Stimulated activated CD4-positive, alpha-beta T cell treated with anti-CD3 and anti-CD28 coated beads, Interleukin-4, amount 100 ng/mL, for 48 hours (primary cell): Measurements from ENCODE around the gene MICAL2.

Experiments
- DNase-seq, 2 donors: peaks; one replicate each; pipeline ENCODE4 v3.0.0-alpha.2; 2020; ENCODE audit warnings: low read depth in 2 of 2

Gene MICAL2

DNA sequence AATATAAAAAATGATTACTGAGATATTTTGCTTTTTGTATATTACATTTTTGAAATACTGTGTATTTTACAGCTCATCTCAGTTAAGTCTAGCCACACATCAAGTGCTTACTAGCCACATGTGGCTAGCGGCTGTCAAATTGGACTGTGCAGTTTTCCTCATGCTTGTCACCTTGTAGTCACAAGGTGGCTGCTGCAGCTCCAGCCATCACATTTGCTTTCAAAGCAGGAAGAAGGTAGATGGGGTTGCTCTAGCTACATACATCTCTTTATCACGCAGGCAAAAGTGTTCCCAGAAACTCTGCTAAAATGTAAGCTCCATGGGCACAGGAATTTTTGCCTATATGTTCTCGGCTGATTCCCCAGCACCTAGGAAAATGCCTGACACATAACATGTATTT, 61.5 kb downstream of the MICAL2 start:
- DNase-seq, result no peak

DNA sequence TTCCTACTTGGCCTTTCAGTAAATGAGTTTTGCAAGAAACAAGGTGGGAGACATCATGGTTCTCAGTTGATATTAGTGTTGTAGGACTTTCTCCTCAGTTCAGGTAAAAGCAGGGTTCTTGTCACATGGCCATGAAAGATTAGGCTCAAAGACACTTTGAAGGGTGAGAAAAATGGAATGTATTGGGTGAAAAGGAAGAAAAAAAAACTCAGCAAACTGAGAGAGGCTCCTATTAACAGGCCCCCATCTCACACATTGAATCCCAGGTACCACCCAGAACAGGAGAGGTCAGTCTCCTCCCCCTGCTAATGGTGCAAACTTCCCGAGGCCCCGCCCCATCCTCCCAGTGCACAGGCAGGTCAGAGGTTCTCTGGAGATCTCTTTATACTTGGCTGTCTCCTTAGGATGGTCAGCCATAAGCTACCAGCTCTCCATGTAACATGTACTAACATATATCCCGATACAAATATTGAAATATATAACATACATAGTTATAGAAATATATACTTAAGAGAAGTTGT, 62.2 kb downstream of the MICAL2 start:
- DNase-seq, result no peak

DNA sequence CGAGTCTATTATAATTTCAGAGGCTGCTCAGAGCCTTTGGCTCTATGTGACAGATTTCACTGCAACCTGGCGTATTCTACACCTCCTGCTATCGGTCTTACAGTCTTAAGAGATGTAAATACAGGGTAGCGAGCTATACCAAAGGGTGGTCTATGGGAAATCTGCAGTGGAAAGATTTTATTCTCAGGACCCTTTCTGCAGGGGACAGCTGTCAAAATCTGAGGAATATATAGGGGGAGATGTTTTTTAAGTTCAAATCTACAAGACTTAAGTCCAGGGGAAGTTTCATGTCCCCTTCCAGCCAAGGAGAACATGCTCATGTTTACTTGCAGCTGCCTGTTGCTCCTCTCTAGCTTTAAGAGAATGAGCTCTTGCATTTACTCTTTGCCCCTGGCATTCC, 62.7 kb downstream of the MICAL2 start:
- DNase-seq, result no peak

DNA sequence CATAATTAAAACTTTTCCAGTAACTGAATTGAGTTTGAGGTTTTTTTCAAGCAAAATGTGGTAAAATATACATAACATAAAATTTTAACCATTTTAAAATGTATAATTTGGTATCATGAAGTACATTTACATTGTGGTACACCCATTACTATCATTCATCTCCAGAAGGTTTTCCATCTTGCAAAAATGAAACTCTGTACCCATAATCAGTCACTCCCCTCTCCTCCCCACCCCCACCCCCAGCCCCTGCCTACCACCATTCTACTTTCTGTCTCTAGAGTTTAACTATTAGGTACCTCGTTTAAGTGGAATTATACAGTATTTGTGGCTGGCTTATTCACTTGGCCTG, 63.7 kb downstream of the MICAL2 start:
- DNase-seq, result no peak

DNA sequence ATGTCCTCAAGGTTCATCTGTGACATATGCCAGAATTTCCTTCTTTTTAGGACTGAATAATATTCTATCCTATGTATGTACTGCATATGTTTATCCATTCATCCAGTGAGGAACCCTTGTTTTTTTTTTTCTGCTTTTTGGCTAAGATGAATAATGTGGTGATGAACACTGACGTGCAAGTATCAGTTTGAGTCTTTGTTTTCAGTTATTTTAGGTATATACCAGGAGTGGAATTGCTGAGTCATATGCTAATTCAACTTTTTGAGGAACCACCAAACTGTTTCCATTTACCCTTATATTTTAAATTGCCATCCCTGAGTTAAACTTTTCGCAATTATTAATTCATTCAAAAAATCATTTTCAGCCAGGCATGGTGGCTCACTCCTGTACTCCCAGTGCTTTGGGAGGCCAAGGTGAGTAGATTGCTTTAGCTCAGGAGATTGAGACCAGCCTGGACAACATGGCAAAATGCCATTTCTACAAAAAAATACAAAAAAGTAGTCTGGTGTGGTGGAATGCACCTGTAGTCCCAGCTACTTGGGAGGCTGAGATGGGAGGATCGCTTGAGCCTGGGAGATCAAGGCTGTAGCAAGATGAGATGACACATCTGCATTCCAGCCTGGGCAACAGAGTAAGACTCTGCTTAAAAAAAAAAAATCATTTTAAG, 64.2 kb downstream of the MICAL2 start:
- no peak for DNase-seq

DNA sequence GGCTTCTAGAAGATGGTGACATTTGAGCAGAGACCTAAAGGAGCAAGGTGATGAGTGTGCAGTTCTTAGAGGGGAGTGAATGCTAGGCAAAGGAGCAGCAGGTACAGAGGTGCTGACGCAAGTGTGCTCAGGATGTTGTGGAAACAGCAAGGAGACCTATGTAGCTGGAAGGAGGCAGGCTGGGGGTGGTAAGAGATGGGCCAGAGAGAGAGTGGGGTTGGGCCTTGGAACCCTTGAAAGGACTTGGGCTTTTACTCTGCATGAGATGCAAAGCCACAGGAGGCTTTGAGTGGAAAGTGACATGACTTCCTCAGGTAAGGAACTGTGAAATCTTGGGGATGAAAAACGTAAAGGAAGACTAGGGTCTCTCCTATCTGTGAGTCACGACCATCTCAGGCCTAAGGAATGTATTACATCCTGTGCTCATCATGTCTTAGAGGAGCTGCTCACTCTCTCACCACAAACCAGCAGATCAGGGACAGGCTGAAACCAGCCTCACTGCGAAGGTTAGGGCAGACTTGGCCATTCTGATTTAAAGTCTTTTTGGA, 65.4 kb downstream of the MICAL2 start:
- DNase-seq, result no peak

DNA sequence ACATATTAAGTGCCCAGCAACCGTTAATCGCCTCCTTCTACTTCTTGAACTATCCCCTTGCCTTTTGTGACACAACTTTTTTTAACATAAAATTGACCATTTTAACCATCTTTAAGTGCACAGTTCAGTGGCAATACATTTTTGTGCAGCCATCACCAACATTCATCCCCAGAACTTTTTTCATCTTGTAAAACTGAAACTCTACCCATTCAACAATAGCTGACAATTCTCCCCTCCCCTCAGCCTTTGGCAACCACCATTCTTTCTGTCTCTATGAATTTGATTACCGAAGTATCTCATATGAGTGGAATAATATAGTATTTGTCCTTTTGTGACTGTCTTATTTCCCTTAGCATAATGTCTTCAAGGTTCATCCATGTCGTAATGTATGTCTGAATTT, 66.0 kb downstream of the MICAL2 start:
- no peak for DNase-seq

DNA sequence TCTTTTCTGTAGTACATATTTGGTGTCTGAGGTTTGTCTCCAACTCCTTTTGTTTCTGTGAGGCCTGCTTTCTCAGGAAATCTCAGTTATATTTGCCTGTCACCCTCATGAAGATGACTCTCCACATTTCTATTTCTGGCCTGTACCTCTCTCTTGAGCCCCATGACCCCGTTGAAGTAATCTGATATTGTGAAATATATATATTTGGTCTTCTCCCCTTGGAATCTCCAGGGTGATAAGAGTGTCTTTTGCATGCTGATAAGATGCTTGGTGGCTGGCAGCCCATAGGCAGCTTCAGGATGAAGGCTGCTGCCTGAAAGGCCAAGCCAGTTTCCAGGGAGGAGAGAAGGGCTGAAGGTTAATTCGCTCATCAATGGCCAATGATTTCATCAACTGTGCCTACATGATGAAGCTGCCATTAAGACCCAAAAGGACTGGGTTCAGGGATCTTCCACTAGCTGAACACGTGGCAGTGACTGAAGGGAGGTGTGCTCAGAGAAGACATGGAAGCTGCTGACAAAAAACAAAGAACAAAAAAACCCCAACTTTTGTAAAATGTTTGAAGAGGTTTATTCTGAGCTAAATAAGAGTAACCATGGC, 67.4 kb downstream of the MICAL2 start:
- DNase-seq, result no peak

DNA sequence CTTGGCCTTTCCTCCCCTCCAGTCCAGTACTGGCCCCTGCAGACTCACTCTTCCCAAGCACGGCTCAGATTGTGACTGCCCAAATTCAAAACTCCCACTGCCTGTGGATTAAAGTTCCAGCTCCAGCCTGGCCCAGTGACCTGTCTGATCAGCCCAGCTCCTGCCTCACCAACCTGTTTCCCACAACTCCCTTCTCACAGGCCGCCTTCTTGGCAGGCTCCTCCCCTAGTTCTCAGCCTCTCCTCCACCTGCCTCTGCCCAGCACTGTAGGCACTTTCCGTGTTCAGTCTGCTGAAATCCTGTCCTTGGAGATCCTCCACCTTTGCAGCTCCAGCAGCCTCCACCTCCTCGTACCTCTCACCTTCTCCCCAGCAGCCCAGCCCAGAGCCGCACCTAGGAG, 68.6 kb downstream of the MICAL2 start:
- DNase-seq, result no peak

DNA sequence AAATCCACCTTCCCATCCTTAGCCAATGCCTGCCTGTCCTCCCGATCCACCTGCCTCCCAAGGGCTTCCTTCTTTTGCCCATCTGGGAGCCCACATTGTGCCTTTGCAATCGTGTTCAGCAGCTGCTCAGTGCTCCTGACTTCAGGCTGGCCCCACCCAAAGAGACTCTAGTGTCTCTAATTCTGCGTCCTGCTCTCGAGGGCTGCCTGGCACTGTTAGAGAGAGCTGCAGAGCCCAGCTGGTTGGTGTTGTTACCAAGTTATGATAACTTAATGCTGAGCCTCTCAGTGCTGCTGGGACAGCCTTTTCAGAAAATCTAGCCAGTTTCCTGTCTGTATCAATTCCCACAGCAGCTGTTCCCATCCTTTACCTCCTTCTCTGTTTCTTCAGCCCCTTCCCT, 69.1 kb downstream of the MICAL2 start:
- DNase-seq, result no peak

DNA sequence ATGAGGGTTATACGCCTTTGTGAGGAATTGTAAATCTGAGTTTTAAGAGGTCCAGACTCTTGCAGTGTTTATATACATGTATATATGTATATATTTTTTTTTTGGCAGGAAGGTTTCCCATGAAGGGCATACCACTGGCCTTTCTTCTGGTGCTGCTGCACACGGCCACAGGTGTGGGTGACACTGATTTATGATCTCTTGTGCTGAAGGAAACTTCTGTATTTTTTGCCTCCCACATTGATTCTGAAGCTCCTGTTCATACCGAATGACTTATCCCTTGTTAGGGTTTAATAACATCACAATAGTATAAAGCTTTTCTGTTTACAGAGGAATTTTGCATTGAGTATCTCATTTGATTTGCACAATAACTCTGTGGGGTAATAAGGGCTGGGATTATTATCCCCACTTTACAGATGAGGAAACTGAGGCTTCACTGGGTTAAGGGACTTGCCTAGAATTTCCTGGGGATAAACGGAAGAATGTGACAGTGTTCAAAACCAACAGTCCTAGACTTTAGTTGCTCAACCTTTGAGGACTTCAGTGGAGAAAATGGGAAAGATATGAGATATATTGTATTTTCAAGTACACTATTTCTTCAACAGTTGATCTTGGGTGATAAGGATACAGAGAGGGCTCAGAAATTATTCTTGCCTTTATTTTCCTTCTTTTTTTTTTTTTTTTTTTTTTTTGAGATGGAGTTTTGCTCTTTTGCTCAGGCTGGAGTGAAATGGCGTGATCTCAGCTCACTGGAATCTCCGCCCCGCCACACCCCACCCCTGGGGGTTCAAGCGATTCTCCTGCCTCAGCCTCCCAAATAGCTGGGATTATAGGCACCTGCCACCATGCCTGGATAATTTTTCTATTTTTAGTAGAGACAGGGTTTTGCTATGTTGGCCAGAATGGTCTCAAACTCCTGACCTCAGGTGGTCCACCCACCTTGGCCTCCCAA, 70.1 kb downstream of the MICAL2 start:
- DNase-seq, result no peak

DNA sequence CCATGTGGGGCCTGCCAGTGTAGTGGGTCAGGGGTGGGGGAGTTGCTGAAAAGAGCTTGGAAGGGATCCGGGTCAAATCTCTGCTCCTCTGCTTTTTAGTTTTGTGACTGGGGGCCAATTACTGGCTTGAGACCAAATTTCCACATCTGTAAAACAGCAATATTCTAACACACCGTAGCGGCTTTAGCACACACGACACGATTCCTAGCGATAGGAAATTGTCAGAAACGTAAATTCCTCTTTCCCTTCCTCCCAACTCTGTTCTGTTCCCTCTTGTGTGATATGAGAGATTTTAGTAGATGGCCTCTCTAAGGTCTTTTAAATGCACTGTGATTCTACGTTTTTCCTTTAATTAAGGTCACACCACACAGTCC, 71.9 kb downstream of the MICAL2 start:
- no peak for DNase-seq

DNA sequence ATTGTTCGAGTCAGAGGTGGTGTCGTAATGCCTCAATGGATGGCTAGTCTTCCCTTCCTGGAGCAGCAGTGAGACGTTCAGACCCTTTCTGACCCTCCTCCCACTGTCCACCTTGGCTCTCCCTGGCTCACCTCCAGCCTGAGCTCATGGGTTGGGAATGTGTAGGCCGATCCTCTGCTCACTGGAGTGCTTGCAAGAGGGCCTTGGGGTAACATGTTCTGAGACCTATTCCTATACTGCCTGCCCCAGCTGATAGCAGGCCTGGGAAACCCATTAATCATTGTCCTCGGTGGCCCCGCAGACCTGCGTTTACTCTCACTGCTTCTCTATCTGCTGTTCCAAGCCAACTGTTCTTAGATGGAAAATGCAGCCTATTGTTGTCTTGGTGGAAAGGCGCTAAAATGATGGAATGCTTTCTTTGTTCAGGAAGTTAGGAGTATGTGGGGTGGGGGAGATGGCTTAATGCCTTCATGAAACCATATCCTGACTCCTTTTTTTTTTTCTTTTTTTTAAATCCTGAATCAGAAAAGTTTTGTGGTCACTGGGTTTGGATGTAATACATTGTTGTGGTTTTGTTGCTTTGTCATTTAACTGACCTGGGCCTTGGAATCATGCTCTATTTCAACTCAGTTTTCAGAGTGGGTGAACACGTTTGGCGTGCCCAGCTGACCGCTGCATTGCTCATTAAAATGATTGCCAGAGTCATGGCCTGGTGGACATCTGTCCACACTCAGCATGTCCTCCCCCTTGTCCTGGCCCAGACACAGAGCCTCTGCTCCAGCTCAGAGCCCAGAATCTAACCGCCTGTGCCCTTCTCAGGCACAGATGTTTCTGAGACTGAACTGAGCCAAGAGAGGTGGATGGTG, 72.5 kb downstream of the MICAL2 start:
- DNase-seq, result no peak

DNA sequence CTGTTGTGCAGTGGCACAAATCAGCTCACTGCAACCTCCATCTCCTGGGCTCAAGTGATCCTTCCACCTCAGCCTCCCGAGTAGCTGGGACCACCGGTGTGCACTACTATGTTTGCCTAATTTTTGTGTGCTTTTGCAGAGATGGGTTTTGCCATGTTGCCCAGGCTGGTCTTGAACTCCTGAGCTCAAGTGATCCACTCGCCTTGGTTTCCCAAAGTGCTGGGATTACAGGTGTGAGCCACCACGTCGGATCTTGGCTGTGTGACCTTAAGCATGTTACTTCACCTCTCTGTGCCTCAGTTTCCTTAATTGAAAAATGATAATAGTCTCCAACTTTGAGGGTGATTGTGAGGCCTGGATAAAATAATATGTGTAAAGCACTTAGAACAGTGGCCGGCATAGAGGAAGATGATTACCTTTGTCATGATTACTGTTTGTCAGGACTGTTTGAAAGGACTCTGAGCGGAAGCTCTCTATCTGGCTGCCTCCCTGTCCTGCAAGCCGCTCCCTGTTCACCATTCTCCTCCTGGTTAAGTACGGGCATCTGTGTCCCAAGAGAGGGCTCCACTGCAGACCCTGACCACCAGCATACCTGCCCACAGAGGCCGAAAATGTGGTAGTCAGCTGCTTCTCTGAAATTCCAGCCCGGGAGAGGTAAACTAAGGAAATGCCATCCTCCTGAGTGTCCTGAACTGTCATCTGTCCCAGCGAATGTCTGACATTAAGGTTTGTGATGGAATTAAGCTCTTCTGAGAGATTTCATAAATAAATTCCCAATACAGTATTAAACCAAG, 73.6 kb downstream of the MICAL2 start:
- no peak for DNase-seq

DNA sequence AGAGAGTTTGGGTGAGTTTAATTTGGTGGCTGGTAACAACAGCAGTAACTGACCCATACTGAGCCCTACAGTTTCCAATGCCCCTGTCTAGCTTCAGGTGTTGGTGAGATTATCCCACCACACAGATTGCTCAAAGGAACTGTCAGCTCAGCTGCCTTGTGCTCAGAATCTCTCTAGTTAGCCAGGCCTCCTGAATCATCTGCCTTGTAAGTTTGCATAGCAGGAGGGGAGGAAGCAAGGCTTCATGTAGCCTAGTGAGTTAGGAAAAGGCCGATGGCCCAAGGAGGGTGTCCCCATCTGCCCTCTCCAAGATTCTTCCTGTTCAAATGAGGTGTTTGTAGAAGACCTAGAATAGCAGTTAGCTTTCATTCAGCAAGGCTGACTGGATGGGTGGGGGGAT, 74.3 kb downstream of the MICAL2 start:
- DNase-seq, result no peak

DNA sequence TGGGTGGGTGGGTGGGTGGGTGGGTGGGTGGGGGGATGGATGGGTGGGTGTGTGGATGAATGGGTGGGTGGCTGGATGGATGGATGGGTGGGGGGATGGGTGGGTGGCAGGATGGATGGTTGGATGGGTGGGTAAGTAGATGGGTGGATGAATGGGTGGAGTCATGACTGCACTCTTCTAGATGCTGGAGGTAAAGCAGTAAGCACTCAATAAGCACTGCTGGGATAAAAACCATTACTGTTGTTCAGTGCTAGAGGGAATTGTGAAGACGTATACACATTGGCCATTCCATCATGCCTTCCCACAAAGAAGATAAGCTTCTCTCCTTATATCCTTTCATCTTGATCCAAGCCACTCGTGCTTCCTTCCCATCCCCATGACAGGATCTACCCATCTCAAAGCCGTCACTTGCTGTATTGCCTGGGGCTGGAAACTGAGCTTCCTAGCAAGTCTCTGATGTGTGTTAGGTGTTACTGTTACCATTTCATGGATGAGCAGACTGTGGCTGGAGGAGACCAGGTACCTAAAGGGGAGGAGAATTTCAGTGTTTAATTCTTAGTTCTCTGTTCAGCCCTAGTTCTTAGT, 74.8 kb downstream of the MICAL2 start:
- no peak for DNase-seq

DNA sequence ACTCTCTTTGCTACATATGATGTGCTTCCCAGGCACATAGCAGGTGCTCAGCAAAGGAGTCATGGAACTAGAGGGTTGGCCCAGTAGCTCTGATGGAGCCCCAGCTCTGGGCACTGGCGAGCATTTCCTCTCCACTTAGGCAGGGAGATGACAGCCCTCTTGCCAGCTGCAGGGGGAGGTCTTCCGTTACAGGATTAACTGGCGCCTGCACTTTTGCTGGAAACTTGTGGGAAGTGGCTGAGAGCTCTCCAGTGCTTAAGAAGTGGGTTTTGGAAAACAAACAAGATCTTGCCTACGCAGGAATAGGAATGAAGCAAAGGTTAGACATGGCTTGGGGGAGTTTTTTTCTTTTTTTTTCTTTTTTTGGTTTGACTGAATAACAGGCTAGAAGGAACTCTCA, 75.5 kb downstream of the MICAL2 start:
- no peak for DNase-seq

DNA sequence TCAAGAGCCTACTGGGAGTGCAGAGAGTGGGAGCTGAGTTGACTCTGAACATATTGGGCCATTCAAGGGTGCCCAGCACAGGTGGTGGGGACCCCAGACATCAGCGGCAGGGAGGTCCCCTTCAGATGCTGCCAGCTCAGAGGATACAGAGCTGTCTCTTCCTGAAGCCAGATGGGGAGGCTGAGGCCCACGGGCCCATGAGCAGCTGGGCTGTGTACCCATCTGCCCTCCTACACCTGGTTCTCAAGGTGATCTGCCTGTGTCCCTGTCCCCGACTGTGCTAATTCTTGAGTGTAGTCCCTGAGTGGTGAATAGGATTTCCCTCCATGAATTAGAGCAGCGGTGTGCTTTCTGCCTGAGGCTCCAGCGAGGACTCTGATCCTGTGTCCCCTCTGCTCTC, 76.3 kb downstream of the MICAL2 start:
- DNase-seq, result no peak

DNA sequence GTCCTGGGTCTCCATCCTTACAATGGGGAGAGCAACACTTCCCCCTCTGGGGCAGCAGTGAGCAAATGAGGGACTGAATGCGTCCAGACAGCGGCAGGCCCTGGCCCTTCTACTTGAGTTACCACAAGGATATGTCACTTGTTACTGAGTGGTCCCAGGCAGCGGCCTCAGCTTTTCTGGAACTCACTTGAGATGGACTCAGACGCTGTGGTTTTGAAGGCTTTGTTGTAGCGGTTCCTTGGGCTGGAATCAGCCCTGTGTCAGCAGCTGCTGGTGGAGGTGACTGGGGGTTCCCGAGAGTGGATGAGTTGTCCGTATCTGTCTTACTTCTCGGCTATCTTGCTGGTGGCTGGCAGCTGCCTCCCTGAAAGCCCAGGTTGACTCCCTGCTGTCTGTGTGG, 77.0 kb downstream of the MICAL2 start:
- DNase-seq, result peak in 1 of 2 donors; percentile 65
